Measurements from ENCODE around the gene ROBO2. TPM values are rescaled to one million over a fixed set of nuclear protein-coding genes. Genes with fewer than 3 reads are reported as not detected.

ROBO2 gene
- total RNA-seq, 1 donor from 2014 or later: 3.9 TPM

GRCh38 chr3:77362936-77363335, 323.0 kb downstream of the ROBO2 start:
- no peaks in the 10 kb centered on the region for H3K27me3 ChIP-seq (ENCODE audit: control insufficient read depth, insufficient read depth, low read length)
- no peak for DNase-seq (ENCODE audit: low read depth)

GRCh38 chr3:77365152-77365551, 325.3 kb downstream of the ROBO2 start:
- H3K36me3 ChIP-seq (ENCODE audit: control insufficient read depth, insufficient read depth, low read length): no peaks in the 10 kb centered on the region
- no peak overlapping the region for H3K4me3 ChIP-seq (ENCODE audit: low read depth, low read length)
- TF ChIP-seq CTCF (IDR thresholded peaks at IDR 0.05; ENCODE audit: insufficient read depth, low read length, poor library complexity, severe bottlenecking): no peak
- no peaks in the 10 kb centered on the region for H3K27me3 ChIP-seq (ENCODE audit: control insufficient read depth, insufficient read depth, low read length)
- no peak for DNase-seq (ENCODE audit: low read depth)

More at GRCh38 chr3:77362936-77363335, 323.0 kb downstream of the ROBO2 start:
- TF ChIP-seq CTCF (IDR thresholded peaks at IDR 0.05; ENCODE audit: insufficient read depth, low read length, poor library complexity, severe bottlenecking): no peak
- H3K36me3 ChIP-seq (ENCODE audit: control insufficient read depth, insufficient read depth, low read length): no peaks in the 10 kb centered on the region
- no peak overlapping the region for H3K4me3 ChIP-seq (ENCODE audit: low read depth, low read length)

- Histone ChIP-seq H3K27me3 (ENCODE audit: control insufficient read depth, insufficient read depth, low read length) (no peaks in the 10 kb centered on the region), H3K36me3 (ENCODE audit: control insufficient read depth, insufficient read depth, low read length) (no peaks in the 10 kb centered on the region), H3K4me3 (ENCODE audit: low read depth, low read length) (no peak overlapping the region)
- TF ChIP-seq CTCF (IDR thresholded peaks at IDR 0.05; ENCODE audit: insufficient read depth, low read length, poor library complexity, severe bottlenecking): no peak
- DNase-seq (ENCODE audit: low read depth): peak; percentile 28
Measured at GRCh38 chr3:77370413-77370812, 330.5 kb downstream of the ROBO2 start.

GRCh38 chr3:77372018-77372417, 332.1 kb downstream of the ROBO2 start:
- no peak for TF ChIP-seq CTCF (IDR thresholded peaks at IDR 0.05; ENCODE audit: insufficient read depth, low read length, poor library complexity, severe bottlenecking)
- Histone ChIP-seq H3K36me3 (ENCODE audit: control insufficient read depth, insufficient read depth, low read length) (no peaks in the 10 kb centered on the region), H3K27me3 (ENCODE audit: control insufficient read depth, insufficient read depth, low read length) (no peaks in the 10 kb centered on the region), H3K4me3 (ENCODE audit: low read depth, low read length) (no peak overlapping the region)
- DNase-seq (ENCODE audit: low read depth): no peak

GRCh38 chr3:77372634-77373346, 332.9 kb downstream of the ROBO2 start:
- TF ChIP-seq CTCF (IDR thresholded peaks at IDR 0.05; ENCODE audit: insufficient read depth, low read length, poor library complexity, severe bottlenecking): no peak
- DNase-seq (ENCODE audit: low read depth): no peak
- H3K36me3 ChIP-seq (ENCODE audit: control insufficient read depth, insufficient read depth, low read length): no peaks in the 10 kb centered on the region

GRCh38 chr3:77373619-77374018, 333.7 kb downstream of the ROBO2 start:
- Histone ChIP-seq H3K4me3 (ENCODE audit: low read depth, low read length) (no peak overlapping the region), H3K27me3 (ENCODE audit: control insufficient read depth, insufficient read depth, low read length) (no peaks in the 10 kb centered on the region), H3K36me3 (ENCODE audit: control insufficient read depth, insufficient read depth, low read length) (no peaks in the 10 kb centered on the region)
- no peak for DNase-seq (ENCODE audit: low read depth)
- no peak for TF ChIP-seq CTCF (IDR thresholded peaks at IDR 0.05; ENCODE audit: insufficient read depth, low read length, poor library complexity, severe bottlenecking)

More at GRCh38 chr3:77372634-77373346, 332.9 kb downstream of the ROBO2 start:
- no peaks in the 10 kb centered on the region for H3K27me3 ChIP-seq (ENCODE audit: control insufficient read depth, insufficient read depth, low read length)
- no peak overlapping the region for H3K4me3 ChIP-seq (ENCODE audit: low read depth, low read length)
